Measurements from ENCODE around the gene SLC44A4. TPM values are rescaled to one million over a fixed set of nuclear protein-coding genes. Genes with fewer than 3 reads are reported as not detected.

SLC44A4 gene
- total and polyA plus RNA-seq, 2 donors = 0.42 to 1.7 TPM

DNA sequence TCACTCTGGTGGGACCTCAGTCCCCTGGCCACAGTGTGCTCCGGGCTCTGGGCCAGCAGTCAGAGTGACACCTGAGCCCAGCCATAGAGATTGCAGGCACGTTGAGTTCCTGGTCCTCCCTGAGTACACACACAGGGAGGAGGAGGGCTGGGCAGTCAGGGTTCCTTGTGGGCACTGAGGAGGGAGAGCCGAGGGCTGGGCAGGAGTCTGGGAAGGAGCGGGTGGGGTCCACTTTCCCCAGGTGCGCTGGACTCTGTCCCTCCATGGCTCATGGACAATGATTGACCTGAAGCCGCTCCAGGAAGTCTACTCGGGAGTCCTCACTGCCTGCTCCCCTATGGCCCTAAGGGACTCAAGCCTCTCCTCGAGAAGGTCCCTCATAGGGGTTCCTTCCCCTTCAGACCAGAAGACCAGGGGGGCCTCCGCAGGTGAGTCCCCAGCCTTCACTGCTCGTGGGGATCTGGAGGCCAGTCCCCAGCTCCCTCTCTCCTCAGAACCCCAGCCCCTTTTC lies 1.1 kb downstream of the SLC44A4 start:
- H3K27me3 ChIP-seq (ENCODE audit: control insufficient read depth in 2 of 2, insufficient read depth in 1 of 2, low read length in 1 of 2) = no peaks in the 10 kb centered on the region
- WGBS = 90% methylated on average over 10 of the region's 10 CpGs
- no peak for DNase-seq (ENCODE audit: low read depth in 6 of 9, low spot score in 9 of 9)
- H3K36me3 ChIP-seq (ENCODE audit: control insufficient read depth in 2 of 2, insufficient read depth in 2 of 2, low read length in 1 of 2) = peaks cover 30 to 32% of the 10 kb centered on the region in 2 donors
- no peak overlapping the region for H3K27ac ChIP-seq (ENCODE audit: low read depth in 1 of 2, low read length in 1 of 2)
- H3K4me1 ChIP-seq (ENCODE audit: control insufficient read depth in 2 of 2, insufficient read depth in 2 of 2, low read length in 2 of 2) = peaks cover 0 to 21% of the 10 kb centered on the region in 2 donors
- H3K4me3 ChIP-seq (ENCODE audit: low read length in 2 of 2) = no peak overlapping the region
- H3K9me3 ChIP-seq (ENCODE audit: control insufficient read depth in 2 of 2, insufficient read depth in 1 of 2, low read length in 1 of 2) = no peaks in the 10 kb centered on the region

DNA sequence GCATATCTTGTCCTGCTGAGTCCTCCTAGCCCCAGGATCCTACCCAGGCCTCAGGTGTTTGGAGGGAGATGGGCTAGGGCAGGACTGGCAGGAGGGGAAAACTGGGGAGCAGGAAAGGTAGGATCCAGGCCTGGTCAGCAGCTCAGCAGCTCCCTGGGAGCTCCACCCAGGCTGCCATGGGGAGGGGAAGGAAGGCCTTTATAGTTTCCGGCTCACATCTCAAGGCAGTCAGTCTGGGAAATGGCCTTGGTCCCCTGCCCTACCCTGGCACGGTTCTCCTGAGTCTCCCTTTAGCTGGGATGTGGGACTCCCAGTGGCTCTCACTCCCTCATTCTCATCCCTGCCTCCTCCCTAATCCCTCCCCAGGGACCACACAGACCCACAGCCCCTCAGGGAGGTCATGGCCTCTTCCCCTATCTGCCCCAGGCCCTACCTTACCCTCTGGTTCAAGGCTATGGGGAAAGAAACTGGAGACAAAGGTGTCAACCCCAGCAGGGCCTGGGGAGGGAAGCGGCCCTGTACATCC lies 1.6 kb downstream of the SLC44A4 start:
- 97% methylated on average over 3 of the region's 3 CpGs for whole genome bisulfite sequencing
- DNase-seq (ENCODE audit: low read depth in 6 of 9, low spot score in 9 of 9) = no peak
- Histone ChIP-seq H3K9me3 (ENCODE audit: control insufficient read depth in 2 of 2, insufficient read depth in 1 of 2, low read length in 1 of 2) (no peaks in the 10 kb centered on the region), H3K4me3 (ENCODE audit: low read length in 2 of 2) (no peak overlapping the region), H3K4me1 (ENCODE audit: control insufficient read depth in 2 of 2, insufficient read depth in 2 of 2, low read length in 2 of 2) (peaks cover 0 to 21% of the 10 kb centered on the region in 2 donors), H3K27ac (ENCODE audit: low read depth in 1 of 2, low read length in 1 of 2) (no peak overlapping the region), H3K36me3 (ENCODE audit: control insufficient read depth in 2 of 2, insufficient read depth in 2 of 2, low read length in 1 of 2) (peaks cover 25 to 26% of the 10 kb centered on the region in 2 donors), H3K27me3 (ENCODE audit: control insufficient read depth in 2 of 2, insufficient read depth in 1 of 2, low read length in 1 of 2) (no peaks in the 10 kb centered on the region)

DNA sequence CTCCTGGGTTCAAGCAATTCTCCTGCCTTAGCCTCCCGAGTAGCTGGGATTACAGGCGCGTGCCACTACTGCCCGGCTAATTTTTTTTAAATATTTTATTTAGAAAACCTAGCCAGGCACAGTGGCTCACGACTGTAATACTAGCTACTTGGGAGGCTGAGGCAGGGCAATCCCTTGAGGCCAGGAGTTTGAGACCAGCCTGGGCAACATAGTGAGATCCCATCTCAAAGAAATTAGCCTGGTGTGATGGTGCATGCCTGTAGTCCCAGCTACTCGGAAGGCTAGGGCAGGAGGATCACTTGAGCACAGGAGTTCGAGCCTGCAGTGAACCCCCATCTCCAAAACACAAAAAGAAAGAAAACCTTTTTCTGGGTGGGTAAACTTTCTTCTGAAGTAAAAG lies 2.4 kb downstream of the SLC44A4 start:
- no peaks in the 10 kb centered on the region for H3K27me3 ChIP-seq (ENCODE audit: control insufficient read depth in 2 of 2, insufficient read depth in 1 of 2, low read length in 1 of 2)
- H3K4me3 ChIP-seq (ENCODE audit: low read length in 2 of 2) = no peak overlapping the region
- peaks cover 19 to 20% of the 10 kb centered on the region in 2 donors for H3K36me3 ChIP-seq (ENCODE audit: control insufficient read depth in 2 of 2, insufficient read depth in 2 of 2, low read length in 1 of 2)
- WGBS = 98% methylated on average over 7 of the region's 7 CpGs
- H3K4me1 ChIP-seq (ENCODE audit: control insufficient read depth in 2 of 2, insufficient read depth in 2 of 2, low read length in 2 of 2) = peaks cover 0 to 21% of the 10 kb centered on the region in 2 donors
- H3K9me3 ChIP-seq (ENCODE audit: control insufficient read depth in 2 of 2, insufficient read depth in 1 of 2, low read length in 1 of 2) = no peaks in the 10 kb centered on the region
- H3K27ac ChIP-seq (ENCODE audit: low read depth in 1 of 2, low read length in 1 of 2) = no peak overlapping the region
- no peak for DNase-seq (ENCODE audit: low read depth in 6 of 9, low spot score in 9 of 9)

DNA sequence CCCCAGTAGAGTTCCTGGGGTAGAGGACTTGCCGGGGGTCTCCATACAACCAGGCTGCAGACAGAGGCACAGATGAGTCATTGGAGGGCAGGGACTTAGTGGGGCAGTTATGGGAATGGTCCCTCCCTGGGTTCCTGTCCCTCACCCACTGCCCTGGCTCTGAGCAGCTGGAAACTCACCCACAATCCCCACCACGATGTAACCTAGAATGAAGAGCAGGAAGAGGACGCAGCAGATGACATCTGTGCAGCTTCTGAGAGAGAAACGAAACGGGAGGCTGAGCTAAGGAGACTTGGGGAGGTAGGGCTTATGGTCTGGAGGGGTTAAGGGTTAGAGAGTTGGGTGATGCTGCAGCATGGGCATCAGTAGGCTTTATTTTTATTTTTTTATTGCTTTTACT lies 2.9 kb downstream of the SLC44A4 start:
- 51% methylated on average over 5 of the region's 5 CpGs for WGBS
- DNase-seq (ENCODE audit: low read depth in 6 of 9, low spot score in 9 of 9) = peak in 1 of 9 donors; percentile 57
- no peak overlapping the region for H3K4me3 ChIP-seq (ENCODE audit: low read length in 2 of 2)

DNA sequence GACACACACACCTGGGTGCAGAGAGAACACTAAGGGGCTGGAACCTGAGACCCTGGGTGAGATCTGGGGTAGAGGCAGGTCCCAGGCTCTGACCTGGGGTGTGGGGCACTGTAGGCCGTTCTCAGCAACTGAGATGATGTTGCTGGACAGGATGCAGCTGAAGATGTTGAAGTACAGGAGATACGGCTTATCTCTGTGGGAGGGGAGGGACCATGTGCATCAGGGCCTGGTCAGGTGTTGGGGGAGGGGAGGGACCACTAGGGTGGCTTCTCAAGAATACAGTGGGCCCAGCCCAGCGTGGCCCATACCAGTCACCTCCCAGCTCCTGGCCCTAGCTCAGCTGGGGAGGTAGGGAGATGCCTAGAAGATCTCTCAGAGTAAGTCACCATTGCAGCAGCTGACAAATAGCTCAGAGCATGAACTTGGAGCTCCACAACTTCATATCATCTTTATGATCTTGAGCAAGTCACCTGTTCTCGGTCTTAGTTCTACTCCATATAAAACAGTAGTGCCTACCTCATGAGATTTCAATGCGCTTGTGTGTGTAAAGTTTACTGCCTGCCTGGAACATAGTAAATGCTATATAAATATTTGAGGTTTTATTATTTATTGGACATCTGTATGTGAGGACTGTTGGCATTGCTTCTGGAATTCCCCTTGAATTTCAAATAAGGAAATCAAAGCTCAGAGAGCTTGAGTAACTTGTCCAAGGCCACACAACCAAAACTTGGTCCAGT lies 3.8 kb downstream of the SLC44A4 start:
- DNase-seq (ENCODE audit: low read depth in 6 of 9, low spot score in 9 of 9) = peak in 1 of 9 donors; percentile 43
- Histone ChIP-seq H3K4me1 (ENCODE audit: control insufficient read depth in 2 of 2, insufficient read depth in 2 of 2, low read length in 2 of 2) (peaks cover 0 to 21% of the 10 kb centered on the region in 2 donors), H3K27me3 (ENCODE audit: control insufficient read depth in 2 of 2, insufficient read depth in 1 of 2, low read length in 1 of 2) (no peaks in the 10 kb centered on the region), H3K4me3 (ENCODE audit: low read length in 2 of 2) (no peak overlapping the region), H3K9me3 (ENCODE audit: control insufficient read depth in 2 of 2, insufficient read depth in 1 of 2, low read length in 1 of 2) (no peaks in the 10 kb centered on the region), H3K27ac (ENCODE audit: low read depth in 1 of 2, low read length in 1 of 2) (peak overlapping the region in 1 of 2 donors; percentile 1), H3K36me3 (ENCODE audit: control insufficient read depth in 2 of 2, insufficient read depth in 2 of 2, low read length in 1 of 2) (peaks cover 6 to 7% of the 10 kb centered on the region in 2 donors)
- WGBS = 83% methylated on average over 5 of the region's 5 CpGs

More for the DNA sequence above, 2.9 kb downstream of the SLC44A4 start:
- Histone ChIP-seq H3K27ac (ENCODE audit: low read depth in 1 of 2, low read length in 1 of 2) (no peak overlapping the region), H3K36me3 (ENCODE audit: control insufficient read depth in 2 of 2, insufficient read depth in 2 of 2, low read length in 1 of 2) (peaks cover 14 to 15% of the 10 kb centered on the region in 2 donors), H3K9me3 (ENCODE audit: control insufficient read depth in 2 of 2, insufficient read depth in 1 of 2, low read length in 1 of 2) (no peaks in the 10 kb centered on the region), H3K4me1 (ENCODE audit: control insufficient read depth in 2 of 2, insufficient read depth in 2 of 2, low read length in 2 of 2) (peaks cover 0 to 21% of the 10 kb centered on the region in 2 donors), H3K27me3 (ENCODE audit: control insufficient read depth in 2 of 2, insufficient read depth in 1 of 2, low read length in 1 of 2) (no peaks in the 10 kb centered on the region)

DNA sequence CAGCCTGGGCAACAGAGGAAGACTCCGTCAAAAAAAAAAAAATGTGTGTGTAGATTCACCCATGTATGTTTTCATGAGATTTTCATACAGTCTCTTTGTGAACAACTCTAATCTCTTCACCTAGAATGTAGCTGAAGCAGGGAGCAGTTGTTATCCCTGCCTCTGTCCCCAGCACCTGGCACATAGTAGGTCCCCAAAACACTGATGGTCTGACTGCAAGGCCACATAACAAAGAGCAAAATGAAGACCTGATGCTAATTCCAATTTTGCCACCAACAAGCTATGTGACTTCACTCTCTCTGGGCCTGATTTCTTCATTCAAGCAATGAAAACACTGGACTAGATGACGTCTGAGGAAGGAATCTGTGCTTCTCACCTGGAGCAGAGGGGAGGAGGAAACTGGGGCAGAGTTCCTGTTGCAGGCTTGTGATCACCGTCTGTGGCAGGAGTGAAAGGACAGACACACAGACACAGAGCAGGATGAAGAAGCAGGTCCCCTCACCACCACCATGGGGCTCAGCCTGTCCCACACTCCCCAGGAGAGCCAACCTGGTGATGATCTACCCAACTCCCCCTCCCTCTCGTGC lies 4.6 kb downstream of the SLC44A4 start:
- WGBS = 54% methylated on average over 4 of the region's 4 CpGs
- Histone ChIP-seq H3K4me1 (ENCODE audit: control insufficient read depth in 2 of 2, insufficient read depth in 2 of 2, low read length in 2 of 2) (peaks cover 0 to 21% of the 10 kb centered on the region in 2 donors), H3K27me3 (ENCODE audit: control insufficient read depth in 2 of 2, insufficient read depth in 1 of 2, low read length in 1 of 2) (no peaks in the 10 kb centered on the region), H3K4me3 (ENCODE audit: low read length in 2 of 2) (no peak overlapping the region), H3K9me3 (ENCODE audit: control insufficient read depth in 2 of 2, insufficient read depth in 1 of 2, low read length in 1 of 2) (no peaks in the 10 kb centered on the region), H3K36me3 (ENCODE audit: control insufficient read depth in 2 of 2, insufficient read depth in 2 of 2, low read length in 1 of 2) (no peaks in the 10 kb centered on the region), H3K27ac (ENCODE audit: low read depth in 1 of 2, low read length in 1 of 2) (no peak overlapping the region)
- DNase-seq (ENCODE audit: low read depth in 6 of 9, low spot score in 9 of 9) = no peak

DNA sequence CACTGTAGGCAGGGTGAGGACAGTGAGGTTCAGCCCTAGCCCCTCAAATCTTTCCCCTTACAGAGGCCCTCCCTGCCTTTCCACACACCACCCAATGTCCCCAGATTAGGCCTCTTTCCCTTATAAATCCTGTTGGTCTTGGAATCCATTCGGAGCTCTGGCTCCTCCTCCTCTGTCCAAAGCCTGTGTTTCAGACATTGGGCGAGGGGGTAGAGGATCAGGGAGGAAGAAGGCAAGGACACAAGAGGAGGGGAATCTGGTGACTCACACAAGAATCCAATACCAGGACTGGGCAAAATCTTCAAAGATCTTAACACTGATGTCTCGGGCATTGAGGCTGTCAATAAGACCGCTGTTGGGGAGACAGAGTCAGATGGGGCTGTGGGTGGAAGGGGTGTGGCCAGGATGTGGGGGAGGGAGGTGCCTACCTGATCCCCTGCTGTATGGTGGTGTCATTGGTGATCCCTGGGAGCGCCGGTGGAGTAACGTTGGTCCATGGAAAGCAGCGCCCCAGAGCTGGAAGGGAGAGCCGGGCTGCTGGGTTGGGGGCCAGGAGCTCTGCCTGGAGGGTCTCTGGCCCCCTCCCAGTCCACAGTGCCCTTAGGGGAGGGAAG lies 7.6 kb downstream of the SLC44A4 start:
- Histone ChIP-seq H3K36me3 (ENCODE audit: control insufficient read depth in 2 of 2, insufficient read depth in 2 of 2, low read length in 1 of 2) (no peaks in the 10 kb centered on the region), H3K4me1 (ENCODE audit: control insufficient read depth in 2 of 2, insufficient read depth in 2 of 2, low read length in 2 of 2) (peaks cover 0 to 23% of the 10 kb centered on the region in 2 donors), H3K27me3 (ENCODE audit: control insufficient read depth in 2 of 2, insufficient read depth in 1 of 2, low read length in 1 of 2) (no peaks in the 10 kb centered on the region), H3K9me3 (ENCODE audit: control insufficient read depth in 2 of 2, insufficient read depth in 1 of 2, low read length in 1 of 2) (no peaks in the 10 kb centered on the region), H3K4me3 (ENCODE audit: low read length in 2 of 2) (no peak overlapping the region), H3K27ac (ENCODE audit: low read depth in 1 of 2, low read length in 1 of 2) (no peak overlapping the region)
- 76% methylated on average over 9 of the region's 9 CpGs for WGBS
- DNase-seq (ENCODE audit: low read depth in 6 of 9, low spot score in 9 of 9) = no peak

DNA sequence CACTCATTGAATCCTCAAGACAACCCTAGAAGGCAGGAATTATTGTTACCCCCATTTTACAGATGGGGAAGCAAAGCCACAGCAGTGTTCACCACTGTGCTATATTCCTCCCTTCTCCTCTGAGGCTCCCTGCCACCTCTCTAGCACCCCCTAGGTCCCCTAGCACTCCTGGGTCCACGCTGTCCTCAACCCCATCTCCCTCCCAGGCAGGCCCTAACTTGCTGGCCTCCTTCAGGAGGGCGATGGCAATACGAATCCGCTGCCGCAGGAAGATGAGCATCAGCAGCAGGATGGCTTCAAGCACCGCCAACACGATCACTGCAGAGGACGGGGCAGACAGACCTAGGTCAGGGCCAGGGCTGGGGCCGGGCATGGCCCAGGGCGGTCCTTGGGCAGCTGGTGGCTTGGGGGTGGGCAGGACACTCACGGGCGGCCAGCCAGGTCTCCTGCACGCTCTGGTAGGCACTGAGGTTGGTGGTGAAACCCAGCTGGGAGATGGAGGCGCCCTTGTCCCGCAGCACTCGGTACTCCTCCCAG lies 8.3 kb downstream of the SLC44A4 start:
- Histone ChIP-seq H3K9me3 (ENCODE audit: control insufficient read depth in 2 of 2, insufficient read depth in 1 of 2, low read length in 1 of 2) (peaks cover 0 to 3% of the 10 kb centered on the region in 2 donors), H3K27ac (ENCODE audit: low read depth in 1 of 2, low read length in 1 of 2) (no peak overlapping the region), H3K36me3 (ENCODE audit: control insufficient read depth in 2 of 2, insufficient read depth in 2 of 2, low read length in 1 of 2) (no peaks in the 10 kb centered on the region), H3K27me3 (ENCODE audit: control insufficient read depth in 2 of 2, insufficient read depth in 1 of 2, low read length in 1 of 2) (no peaks in the 10 kb centered on the region), H3K4me3 (ENCODE audit: low read length in 2 of 2) (no peak overlapping the region), H3K4me1 (ENCODE audit: control insufficient read depth in 2 of 2, insufficient read depth in 2 of 2, low read length in 2 of 2) (peaks cover 0 to 16% of the 10 kb centered on the region in 2 donors)
- WGBS = 79% methylated on average over 16 of the region's 16 CpGs
- no peak for DNase-seq (ENCODE audit: low read depth in 6 of 9, low spot score in 9 of 9)
